A673 (cell line): ENCODE measurements around the gene PBX1.

Experiments used
- CTCF ChIP-seq: fragments of 300-800, 200-600 bp; sonication (generic); conservative IDR thresholded peaks from 2 replicates; pipeline ENCODE4 v1.5.1; 2017; ENCODE audit warnings: low read depth, mild to moderate bottlenecking, antibody characterized with exemption, low read length, moderate library complexity, mixed read lengths
- EZH2 ChIP-seq: fragments of 200-600 bp; sonication (generic); IDR thresholded peaks from 2 replicates; pipeline ENCODE4 v1.6.1; 2017; ENCODE audit warnings: borderline replicate concordance, low read depth, mild to moderate bottlenecking, mixed read lengths, antibody characterized with exemption, low read length; ENCODE audit not compliant: poor library complexity, severe bottlenecking

DNA sequence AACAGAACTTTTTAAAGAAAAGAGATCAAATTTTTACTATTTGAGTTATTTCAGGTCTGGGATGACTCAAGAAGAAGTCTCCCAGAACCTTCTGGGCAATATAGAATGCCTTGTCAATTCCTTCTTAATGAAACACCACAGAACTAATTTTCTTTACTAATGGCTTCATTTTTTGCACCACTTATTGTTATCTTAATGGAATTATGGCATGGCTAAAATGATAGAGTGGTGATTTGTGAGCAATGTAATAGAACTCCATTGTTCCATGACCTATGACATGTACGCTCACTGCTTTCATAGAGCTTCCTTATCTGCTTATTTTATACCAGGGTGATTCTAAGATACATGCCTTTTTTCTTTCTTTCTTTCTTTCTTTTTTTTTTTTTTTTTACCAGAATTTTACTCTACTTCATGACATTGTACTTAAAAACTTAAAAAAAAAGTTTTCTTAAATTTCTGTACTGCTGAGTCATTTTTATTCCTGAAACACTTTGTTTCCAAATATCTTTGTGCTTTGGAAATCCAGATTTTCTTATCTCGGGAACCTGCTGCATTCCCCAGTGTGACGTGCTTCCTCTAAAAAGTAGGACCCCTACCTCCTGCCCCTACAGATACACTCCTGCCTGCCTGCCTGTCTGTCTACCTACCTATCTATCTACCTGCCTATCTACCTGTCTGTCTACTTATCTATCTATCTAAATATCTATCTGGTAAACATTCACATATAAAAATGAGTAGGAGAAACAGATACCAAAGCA lies 284.9 kb downstream of the PBX1 start:
- no peak for TF ChIP-seq CTCF
- TF ChIP-seq EZH2, result no peak
